ENCODE measurements around the gene GRP.

GRCh38 chr18:59220164-59220783 lies 316 bp downstream of the GRP start:
- TF ChIP-seq CTCF (IDR thresholded peaks at IDR 0.05) = no peak
- TF ChIP-seq POLR2A (IDR thresholded peaks at IDR 0.05) = no peak
- TF ChIP-seq POLR2AphosphoS5 (IDR thresholded peaks at IDR 0.05) = no peak
- TF ChIP-seq EP300 (IDR thresholded peaks at IDR 0.05; ENCODE audit: low read depth) = no peak

All from transverse colon (tissue), 4 donors.